Measurements from ENCODE around the gene CEMIP.

CEMIP gene

GRCh38 chr15:80923668-80924067 lies 144.5 kb downstream of the CEMIP start:
- H3K4me3 ChIP-seq (ENCODE audit: low read depth, low read length), result no peak overlapping the region
- DNase-seq (ENCODE audit: low read depth), result no peak
- no peak for TF ChIP-seq CTCF (IDR thresholded peaks at IDR 0.05; ENCODE audit: low read depth, low read length, missing control alignments)

GRCh38 chr15:80924278-80924677 lies 145.1 kb downstream of the CEMIP start:
- DNase-seq (ENCODE audit: low read depth), result no peak
- no peak for TF ChIP-seq CTCF (IDR thresholded peaks at IDR 0.05; ENCODE audit: low read depth, low read length, missing control alignments)
- no peak overlapping the region for H3K4me3 ChIP-seq (ENCODE audit: low read depth, low read length)

GRCh38 chr15:80925597-80926059 lies 146.5 kb downstream of the CEMIP start:
- no peak for DNase-seq (ENCODE audit: low read depth)
- TF ChIP-seq CTCF (IDR thresholded peaks at IDR 0.05; ENCODE audit: low read depth, low read length, missing control alignments), result no peak
- H3K4me3 ChIP-seq (ENCODE audit: low read depth, low read length), result no peak overlapping the region

GRCh38 chr15:80926126-80926525 lies 147.0 kb downstream of the CEMIP start:
- no peak for DNase-seq (ENCODE audit: low read depth)
- no peak for TF ChIP-seq CTCF (IDR thresholded peaks at IDR 0.05; ENCODE audit: low read depth, low read length, missing control alignments)

GRCh38 chr15:80929225-80929624 lies 150.1 kb downstream of the CEMIP start:
- no peak overlapping the region for H3K4me3 ChIP-seq (ENCODE audit: low read depth, low read length)
- TF ChIP-seq CTCF (IDR thresholded peaks at IDR 0.05; ENCODE audit: low read depth, low read length, missing control alignments), result no peak

More at GRCh38 chr15:80926126-80926525, 147.0 kb downstream of the CEMIP start:
- H3K4me3 ChIP-seq (ENCODE audit: low read depth, low read length), result no peak overlapping the region

GRCh38 chr15:80929689-80930088 lies 150.5 kb downstream of the CEMIP start:
- no peak for DNase-seq (ENCODE audit: low read depth)
- no peak overlapping the region for H3K4me3 ChIP-seq (ENCODE audit: low read depth, low read length)
- no peak for TF ChIP-seq CTCF (IDR thresholded peaks at IDR 0.05; ENCODE audit: low read depth, low read length, missing control alignments)

More at GRCh38 chr15:80929225-80929624, 150.1 kb downstream of the CEMIP start:
- DNase-seq (ENCODE audit: low read depth), result no peak

GRCh38 chr15:80931191-80931590 lies 152.0 kb downstream of the CEMIP start:
- TF ChIP-seq CTCF (IDR thresholded peaks at IDR 0.05; ENCODE audit: low read depth, low read length, missing control alignments), result no peak
- no peak overlapping the region for H3K4me3 ChIP-seq (ENCODE audit: low read depth, low read length)
- DNase-seq (ENCODE audit: low read depth), result no peak
